A673 (cell line): ENCODE results near the gene SEMA4A. TPM values are rescaled to one million over a fixed set of nuclear protein-coding genes. Genes with fewer than 3 reads are reported as not detected.

Source experiments
- BruUV-seq: library from RNA; stranded (reverse); fragments of 400-500 nt; replicated peaks from 2 replicates; lab custom pipeline; 2021; lab: Mats Ljungman, UMichigan
- CTCF ChIA-PET: fragments of 300-600 bp; sonication (Branson Sonifier 250); formaldehyde crosslinking; loops from one replicate; lab custom pipeline; 2022; ENCODE audit warnings: antibody characterized with exemption; lab: Charles Lee
- POLR2A ChIA-PET: fragments of 300-600 bp; sonication (Branson Sonifier 250); formaldehyde crosslinking; loops from one replicate; lab custom pipeline; 2022; ENCODE audit warnings: antibody characterized with exemption; ENCODE audit not compliant: low non-redundant PET; lab: Charles Lee
- DNase-seq: peaks from one replicate; pipeline ENCODE4 v3.0.0-alpha.2; 2015; ENCODE audit warnings: low spot score
- H3K27ac ChIP-seq: fragments of 200-600 bp; sonication (generic); 2 replicates; pipeline ENCODE4 v1.5.1; 2016; ENCODE audit warnings: mixed run types, low read depth, mild to moderate bottlenecking, mixed read lengths, antibody characterized with exemption, low read length; ENCODE audit not compliant: poor library complexity, severe bottlenecking
- H3K27me3 ChIP-seq: fragments of 200-600 bp; sonication (generic); replicated peaks from 2 replicates; pipeline ENCODE4 v1.6.1; 2017; ENCODE audit warnings: mixed run types, low read depth, mild to moderate bottlenecking, mixed read lengths, antibody characterized with exemption, low read length; ENCODE audit not compliant: insufficient read depth, poor library complexity
- H3K36me3 ChIP-seq: fragments of 200-600 bp; sonication (generic); 2 replicates; pipeline ENCODE4 v1.6.1; 2016; ENCODE audit warnings: mixed run types, mild to moderate bottlenecking, mixed read lengths, antibody characterized with exemption, low read length; ENCODE audit not compliant: insufficient read depth, poor library complexity, severe bottlenecking
- H3K4me1 ChIP-seq: fragments of 200-600 bp; sonication (generic); 2 replicates; pipeline ENCODE4 v1.6.1; 2017; ENCODE audit warnings: mixed run types, mild to moderate bottlenecking, mixed read lengths, antibody characterized with exemption, low read length; ENCODE audit not compliant: insufficient read depth, poor library complexity, severe bottlenecking
- H3K4me3 ChIP-seq: fragments of 200-600 bp; sonication (generic); 2 replicates; pipeline ENCODE4 v1.5.1; 2016; ENCODE audit warnings: low read depth, mixed run types, mild to moderate bottlenecking, mixed read lengths, low read length; ENCODE audit not compliant: poor library complexity, severe bottlenecking
- H3K9me3 ChIP-seq: fragments of 200-600 bp; sonication (generic); 2 replicates; pipeline ENCODE4 v1.6.1; 2016; ENCODE audit warnings: mixed run types, low read depth, mild to moderate bottlenecking, mixed read lengths, antibody characterized with exemption, low read length; ENCODE audit not compliant: poor library complexity, severe bottlenecking
- CTCF ChIP-seq: fragments of 300-800, 200-600 bp; sonication (generic); conservative IDR thresholded peaks from 2 replicates; pipeline ENCODE4 v1.5.1; 2017; ENCODE audit warnings: low read depth, mild to moderate bottlenecking, antibody characterized with exemption, low read length, moderate library complexity, mixed read lengths
- EZH2 ChIP-seq: fragments of 200-600 bp; sonication (generic); IDR thresholded peaks from 2 replicates; pipeline ENCODE4 v1.6.1; 2017; ENCODE audit warnings: borderline replicate concordance, low read depth, mild to moderate bottlenecking, mixed read lengths, antibody characterized with exemption, low read length; ENCODE audit not compliant: poor library complexity, severe bottlenecking
- intact Hi-C: fragments of 100-400 bp; cut with micrococcal nuclease; formaldehyde crosslinking; loops from one replicate; pipeline ENCODE4 v1.10.0; 2022; ENCODE audit not compliant: unreplicated experiment
- total RNA-seq: library from RNA; stranded (reverse); gene quantifications from 2 replicates; pipeline ENCODE4 v1.2.3, GENCODE V29; 2021

Gene SEMA4A
- total RNA-seq, 1 experiment from 2014 or later: 0.77 TPM

- Histone ChIP-seq H3K9me3 (no peaks in the 10 kb centered on the region), H3K4me3 (no peak overlapping the region), H3K27me3 (no peaks in the 10 kb centered on the region), H3K27ac (no peak overlapping the region), H3K36me3 (no peaks in the 10 kb centered on the region), H3K4me1 (peaks cover 10% of the 10 kb centered on the region)
- ChIA-PET CTCF (no interaction called here), POLR2A (no interaction called here)
- no peak for DNase-seq
- intact Hi-C loops: no loop called here
- TF ChIP-seq CTCF (no peak), EZH2 (no peak)
- BruUV-seq: no TSS peak
Observed at GRCh38 chr1:156150333-156151011, 2.9 kb upstream of the SEMA4A start.

- BruUV-seq: no TSS peak
- intact Hi-C loops: no loop called here
- no peaks in the 10 kb centered on the region for H3K9me3 ChIP-seq
- no peaks in the 10 kb centered on the region for H3K27me3 ChIP-seq
- no peak for DNase-seq
- TF ChIP-seq EZH2 (no peak), CTCF (no peak)
- H3K36me3 ChIP-seq: no peaks in the 10 kb centered on the region
- ChIA-PET CTCF (no interaction called here), POLR2A (no interaction called here)
- no peak overlapping the region for H3K27ac ChIP-seq
- H3K4me3 ChIP-seq: no peak overlapping the region
- H3K4me1 ChIP-seq: peaks cover 10% of the 10 kb centered on the region
Observed at GRCh38 chr1:156151093-156151688, 2.2 kb upstream of the SEMA4A start.

- TF ChIP-seq EZH2: no peak
- no peak for TF ChIP-seq CTCF
- POLR2A ChIA-PET: interaction anchor here (0.5 kb wide), 1 partner anchor 17 kb away, joined by 3 read pairs; no protein-coding TSS in a partner anchor
- DNase-seq: no peak
- no TSS peak for BruUV-seq
- no peak overlapping the region for H3K4me3 ChIP-seq
- H3K9me3 ChIP-seq: no peaks in the 10 kb centered on the region
- H3K36me3 ChIP-seq: no peaks in the 10 kb centered on the region
- CTCF ChIA-PET: no interaction called here
- intact Hi-C loops: no loop called here
- no peak overlapping the region for H3K27ac ChIP-seq
- H3K4me1 ChIP-seq: no peaks in the 10 kb centered on the region
- no peaks in the 10 kb centered on the region for H3K27me3 ChIP-seq
Observed at GRCh38 chr1:156152628-156153027, 757 bp upstream of the SEMA4A start.
